ENCODE results near the gene PDE6D.

PDE6D gene

DNA sequence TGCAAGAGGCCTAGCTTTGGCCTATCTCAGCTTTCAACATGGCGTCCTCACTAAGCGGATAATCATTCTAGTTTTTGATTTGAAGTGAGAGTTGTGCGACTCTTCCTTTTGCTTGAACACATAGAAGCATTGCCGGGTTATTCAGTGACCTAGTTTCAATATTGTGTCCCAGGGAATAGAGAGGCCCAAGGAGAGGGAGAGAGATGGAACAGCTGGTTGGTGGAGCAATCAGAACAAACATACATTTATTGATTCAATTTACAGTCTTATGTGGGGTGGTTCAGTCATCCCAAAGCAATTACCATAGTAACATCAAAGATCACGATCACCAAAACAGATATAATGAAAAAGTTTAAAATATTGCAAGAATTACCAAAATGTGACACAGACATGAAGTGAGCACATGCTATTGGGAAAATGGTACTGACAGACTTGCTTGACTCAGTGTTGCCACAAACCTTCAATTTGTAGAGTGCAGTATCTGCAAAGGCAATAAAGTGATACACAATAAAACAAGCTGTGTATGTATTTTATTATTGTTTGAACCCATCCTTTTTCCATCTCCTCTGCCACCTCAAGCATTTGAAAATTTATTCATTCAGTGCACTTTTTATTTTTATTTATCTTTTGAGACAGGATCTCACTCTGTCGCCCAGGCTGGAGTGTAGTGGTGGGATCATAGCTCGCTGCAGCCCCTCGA is 35.4 kb upstream of the PDE6D start:
- TF ChIP-seq HDGF (IDR thresholded peaks at IDR 0.05; ENCODE audit: borderline replicate concordance): no peak
- TF ChIP-seq ELF4 (IDR thresholded peaks at IDR 0.05): no peak
- no peak for TF ChIP-seq CTBP1 (IDR thresholded peaks at IDR 0.05; ENCODE audit: borderline replicate concordance)
- no peak for TF ChIP-seq ARNT (IDR thresholded peaks at IDR 0.05)
- TF ChIP-seq, protein P1, sequence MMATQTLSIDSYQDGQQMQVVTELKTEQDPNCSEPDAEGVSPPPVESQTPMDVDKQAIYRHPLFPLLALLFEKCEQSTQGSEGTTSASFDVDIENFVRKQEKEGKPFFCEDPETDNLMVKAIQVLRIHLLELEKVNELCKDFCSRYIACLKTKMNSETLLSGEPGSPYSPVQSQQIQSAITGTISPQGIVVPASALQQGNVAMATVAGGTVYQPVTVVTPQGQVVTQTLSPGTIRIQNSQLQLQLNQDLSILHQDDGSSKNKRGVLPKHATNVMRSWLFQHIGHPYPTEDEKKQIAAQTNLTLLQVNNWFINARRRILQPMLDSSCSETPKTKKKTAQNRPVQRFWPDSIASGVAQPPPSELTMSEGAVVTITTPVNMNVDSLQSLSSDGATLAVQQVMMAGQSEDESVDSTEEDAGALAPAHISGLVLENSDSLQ (IDR thresholded peaks at IDR 0.05): no peak
- no peak for TF ChIP-seq BHLHE40 (IDR thresholded peaks at IDR 0.05; ENCODE audit: borderline replicate concordance)
- no peak for TF ChIP-seq FOXA1 (IDR thresholded peaks at IDR 0.05)
- TF ChIP-seq FOXK2 (IDR thresholded peaks at IDR 0.05): no peak
- TF ChIP-seq NFRKB (IDR thresholded peaks at IDR 0.05): no peak
- TF ChIP-seq TARDBP (IDR thresholded peaks at IDR 0.05): no peak
- no peak for TF ChIP-seq SUZ12 (IDR thresholded peaks at IDR 0.05)
- no peak for TF ChIP-seq LEF1 (IDR thresholded peaks at IDR 0.05; ENCODE audit: borderline replicate concordance)
- no peak for TF ChIP-seq L3MBTL2 (conservative IDR thresholded peaks at IDR 0.05)
- no peak for TF ChIP-seq ZNF384 (IDR thresholded peaks at IDR 0.05)
- no peak for TF ChIP-seq SP1 (IDR thresholded peaks at IDR 0.05)
- POLR2A ChIA-PET: no interaction called here
- CTCF ChIA-PET: no interaction called here
- DNase-seq (ENCODE audit: extremely low spot score): no peak

DNA sequence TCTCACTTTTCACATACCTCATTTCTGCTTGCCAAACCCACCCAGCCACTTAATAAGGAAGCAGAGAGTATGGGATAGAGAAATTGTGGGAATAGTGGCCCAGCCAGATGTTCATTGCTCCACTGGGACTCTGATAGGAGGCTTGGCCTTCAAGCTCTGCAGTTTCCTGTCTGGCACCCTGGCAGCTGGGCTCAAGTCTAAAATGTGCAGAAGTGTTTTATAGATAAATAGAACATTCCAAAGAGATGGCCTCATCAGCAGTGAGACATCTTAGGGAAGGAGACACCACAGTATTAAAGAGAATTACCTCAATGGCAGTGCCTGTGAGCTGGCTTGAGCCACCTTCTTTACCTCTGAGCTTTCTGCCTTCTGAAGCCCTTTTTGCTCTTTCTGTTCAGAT is 29.8 kb upstream of the PDE6D start:
- DNase-seq (ENCODE audit: extremely low spot score): no peak
- TF ChIP-seq BHLHE40 (IDR thresholded peaks at IDR 0.05; ENCODE audit: borderline replicate concordance) (no peak), ZNF384 (IDR thresholded peaks at IDR 0.05) (no peak), HDGF (IDR thresholded peaks at IDR 0.05; ENCODE audit: borderline replicate concordance) (no peak), ARNT (IDR thresholded peaks at IDR 0.05) (no peak), SUZ12 (IDR thresholded peaks at IDR 0.05) (no peak), SP1 (IDR thresholded peaks at IDR 0.05) (no peak), FOXK2 (IDR thresholded peaks at IDR 0.05) (no peak), L3MBTL2 (conservative IDR thresholded peaks at IDR 0.05) (no peak), TARDBP (IDR thresholded peaks at IDR 0.05) (no peak), FOXM1 (IDR thresholded peaks at IDR 0.05; ENCODE audit: borderline replicate concordance) (no peak), CTBP1 (IDR thresholded peaks at IDR 0.05; ENCODE audit: borderline replicate concordance) (no peak), NFRKB (IDR thresholded peaks at IDR 0.05) (no peak), FOXA1 (IDR thresholded peaks at IDR 0.05) (no peak), ELF4 (IDR thresholded peaks at IDR 0.05) (no peak), LEF1 (IDR thresholded peaks at IDR 0.05; ENCODE audit: borderline replicate concordance) (no peak)
- TF ChIP-seq, protein P1 (IDR thresholded peaks at IDR 0.05): no peak
- POLR2A ChIA-PET: no interaction called here
- CTCF ChIA-PET: interaction anchor here (1.0 kb wide), 1 partner anchor 10 kb away, joined by 3 read pairs; no protein-coding TSS in a partner anchor

DNA sequence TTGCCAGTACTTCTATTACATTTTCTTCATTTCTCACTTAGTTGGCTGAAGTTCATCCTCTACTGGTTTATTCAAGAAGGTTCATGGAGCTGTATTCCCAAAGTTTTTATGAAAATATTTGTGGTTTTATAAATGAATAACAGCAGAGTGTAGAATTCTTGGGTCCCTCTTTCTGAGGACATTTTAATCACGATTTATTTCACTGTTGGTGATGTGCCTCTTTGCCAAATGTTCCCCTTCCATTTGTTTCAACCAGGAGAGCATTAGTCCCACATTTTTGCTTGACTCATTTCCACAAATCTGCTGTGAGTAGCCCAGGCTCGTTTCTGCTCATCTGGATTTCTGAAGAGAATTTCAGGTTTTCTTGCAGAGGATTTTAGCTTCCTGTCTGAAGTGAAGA is 25.9 kb upstream of the PDE6D start:
- ChIA-PET CTCF (no interaction called here), POLR2A (no interaction called here)
- no peak for TF ChIP-seq ARNT (IDR thresholded peaks at IDR 0.05)

DNA sequence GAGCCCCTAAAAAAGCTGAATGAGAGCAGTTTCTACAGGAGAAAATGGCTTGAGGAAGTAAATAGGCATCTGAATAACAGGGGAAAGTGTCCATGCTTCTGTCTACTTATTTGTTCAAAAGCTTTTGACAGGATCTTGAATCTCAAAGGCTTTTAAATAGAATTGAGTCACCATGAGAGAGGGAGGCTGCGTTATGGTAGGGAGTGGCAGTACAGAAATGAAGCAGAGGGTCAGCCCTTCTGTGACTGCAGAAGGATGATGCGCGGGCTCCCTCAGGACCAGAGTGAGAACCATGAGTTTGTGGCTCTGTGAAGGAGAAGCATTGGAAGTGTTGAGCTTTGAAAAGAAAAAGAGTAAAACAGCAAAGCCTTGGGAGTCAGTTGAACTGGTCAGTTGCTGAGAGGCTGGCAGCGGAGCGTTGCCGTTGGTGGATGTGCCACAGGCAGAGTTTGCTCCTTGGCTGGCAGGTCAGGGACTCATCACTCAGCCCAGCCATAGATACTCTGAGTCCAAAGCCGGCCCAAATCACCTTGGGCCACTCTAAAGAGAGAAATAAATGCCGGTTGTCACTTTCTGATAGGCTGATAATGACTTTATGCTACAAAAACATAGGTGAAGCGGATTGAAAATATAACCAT is 22.5 kb upstream of the PDE6D start:
- ChIA-PET POLR2A (no interaction called here), CTCF (interaction anchor here (0.9 kb wide), 1 partner anchor 192 kb away, joined by 3 read pairs; no protein-coding TSS in a partner anchor)
- no peak for TF ChIP-seq FOXA1 (IDR thresholded peaks at IDR 0.05)
- no peak for TF ChIP-seq BHLHE40 (IDR thresholded peaks at IDR 0.05; ENCODE audit: borderline replicate concordance)
- no peak for TF ChIP-seq FOXK2 (IDR thresholded peaks at IDR 0.05)
- no peak for TF ChIP-seq SP1 (IDR thresholded peaks at IDR 0.05)
- no peak for TF ChIP-seq ARNT (IDR thresholded peaks at IDR 0.05)
- TF ChIP-seq, protein P1 (IDR thresholded peaks at IDR 0.05): no peak
- TF ChIP-seq L3MBTL2 (conservative IDR thresholded peaks at IDR 0.05): no peak
- TF ChIP-seq TARDBP (IDR thresholded peaks at IDR 0.05): no peak
- no peak for TF ChIP-seq LEF1 (IDR thresholded peaks at IDR 0.05; ENCODE audit: borderline replicate concordance)
- DNase-seq (ENCODE audit: extremely low spot score): no peak

More for the DNA sequence above, 25.9 kb upstream of the PDE6D start:
- DNase-seq (ENCODE audit: extremely low spot score): no peak

DNA sequence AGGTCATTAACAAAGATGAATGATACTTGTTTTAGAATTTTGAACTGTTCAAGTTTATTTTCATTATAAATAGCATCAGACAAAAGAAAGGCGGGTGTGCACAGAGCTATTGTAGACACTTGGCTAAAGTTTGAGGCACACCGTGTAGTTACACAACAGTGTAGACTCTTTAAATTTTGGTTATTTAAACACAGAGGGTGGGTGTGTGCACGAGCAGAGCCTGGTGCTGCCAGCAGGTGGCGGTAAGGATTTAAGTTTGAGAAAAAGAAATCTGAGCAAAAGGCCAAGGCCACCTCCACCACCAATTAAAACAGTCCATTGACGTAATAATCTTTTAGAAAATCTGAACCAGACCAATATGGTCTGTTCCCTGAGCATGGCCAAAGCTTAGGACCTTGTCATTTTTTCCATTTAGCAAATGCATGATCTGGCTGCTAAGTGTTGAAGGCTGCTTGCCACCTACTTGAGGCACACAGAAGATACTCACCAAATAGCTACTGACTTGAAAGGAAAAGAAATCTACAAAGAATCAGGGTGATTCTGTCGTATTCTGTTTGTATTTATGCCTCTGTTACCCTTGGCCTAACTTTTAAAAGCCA is 19.5 kb upstream of the PDE6D start:
- POLR2A ChIA-PET: no interaction called here

More for the DNA sequence above, 19.5 kb upstream of the PDE6D start:
- CTCF ChIA-PET: interaction anchor here (0.6 to 1.1 kb wide), 6 partner anchors 11 to 532 kb away, joined by 3 read pairs; partner anchors contain the start of gene COPS7B
- no peak for TF ChIP-seq ZNF384 (IDR thresholded peaks at IDR 0.05)
- no peak for TF ChIP-seq L3MBTL2 (conservative IDR thresholded peaks at IDR 0.05)
- TF ChIP-seq SUZ12 (IDR thresholded peaks at IDR 0.05): no peak
- TF ChIP-seq FOXM1 (IDR thresholded peaks at IDR 0.05; ENCODE audit: borderline replicate concordance): no peak
- TF ChIP-seq FOXK2 (IDR thresholded peaks at IDR 0.05): no peak
- TF ChIP-seq TARDBP (IDR thresholded peaks at IDR 0.05): no peak
- TF ChIP-seq CTBP1 (IDR thresholded peaks at IDR 0.05; ENCODE audit: borderline replicate concordance): no peak
- TF ChIP-seq, protein P1 (IDR thresholded peaks at IDR 0.05): no peak
- TF ChIP-seq SP1 (IDR thresholded peaks at IDR 0.05): no peak
- TF ChIP-seq BHLHE40 (IDR thresholded peaks at IDR 0.05; ENCODE audit: borderline replicate concordance): no peak
- no peak for TF ChIP-seq LEF1 (IDR thresholded peaks at IDR 0.05; ENCODE audit: borderline replicate concordance)
- no peak for TF ChIP-seq ARNT (IDR thresholded peaks at IDR 0.05)
- DNase-seq (ENCODE audit: extremely low spot score): peak; percentile 38
